IMR-90 (cell line): ENCODE measurements around the gene TAF10. TPM values are rescaled to one million over a fixed set of nuclear protein-coding genes. Genes with fewer than 3 reads are reported as not detected.

Experiments
- ATAC-seq: fragments of 200-7000 bp; cut with Tn5 transposase; 2 replicates; pipeline ENCODE4 v1.9.1; 2020; ENCODE audit warnings: low read depth, mild to moderate bottlenecking, moderate library complexity
- BruUV-seq: library from RNA; stranded (reverse); fragments of 400-500 nt; replicated peaks from 2 replicates; lab custom pipeline; 2021; lab: Mats Ljungman, UMichigan
- CTCF ChIA-PET: fragments of 300-600 bp; formaldehyde crosslinking; extraction: SDS; loops from one replicate; lab custom pipeline; 2021; ENCODE audit warnings: antibody characterized with exemption; lab: Yijun Ruan, JAX
- POLR2A ChIA-PET: fragments of 300-600 bp; sonication (Branson Sonifier 250); formaldehyde crosslinking; loops from one replicate; lab custom pipeline; 2022; ENCODE audit warnings: antibody characterized with exemption; ENCODE audit not compliant: unreplicated experiment; lab: Charles Lee
- DNase-seq: peaks from one replicate; pipeline ENCODE4 v3.0.0; 2013
- H2AFZ ChIP-seq: replicated peaks from 2 replicates; pipeline ENCODE3; 2013; ENCODE audit warnings: low read length, mild to moderate bottlenecking; ENCODE audit not compliant: poor library complexity
- H2AK5ac ChIP-seq: 2 replicates; pipeline ENCODE4 v1.6.1; 2013; ENCODE audit warnings: low read depth, low read length, inconsistent platforms
- H2AK9ac ChIP-seq: replicated peaks from 2 replicates; pipeline ENCODE3; 2013; ENCODE audit warnings: mild to moderate bottlenecking, low read depth, low read length, moderate library complexity; ENCODE audit not compliant: poor library complexity
- H2BK120ac ChIP-seq: 2 replicates; pipeline ENCODE4 v1.6.1; 2013; ENCODE audit warnings: low read depth, low read length, inconsistent platforms
- H2BK15ac ChIP-seq: 3 replicates; pipeline ENCODE4 v1.6.1; 2013; ENCODE audit warnings: low read depth, low read length, inconsistent platforms
- H2BK20ac ChIP-seq: 2 replicates; pipeline ENCODE4 v1.6.1; 2013; ENCODE audit warnings: low read depth, mild to moderate bottlenecking, inconsistent platforms, low read length, moderate library complexity
- H2BK5ac ChIP-seq: 2 replicates; pipeline ENCODE4 v1.6.1; 2013; ENCODE audit warnings: mild to moderate bottlenecking, low read depth, low read length, inconsistent platforms; ENCODE audit not compliant: poor library complexity, severe bottlenecking
- H3K14ac ChIP-seq: replicated peaks from 2 replicates; pipeline ENCODE4 v1.6.1; 2013; ENCODE audit warnings: low read depth, low read length, inconsistent platforms
- H3K18ac ChIP-seq: 2 replicates; pipeline ENCODE4 v1.6.1; 2013; ENCODE audit warnings: low read depth, low read length, control low read depth
- H3K23ac ChIP-seq: 2 replicates; pipeline ENCODE4 v1.6.1; 2013; ENCODE audit warnings: low read depth, low read length, inconsistent platforms
- H3K27ac ChIP-seq: 2 replicates; pipeline ENCODE4 v1.5.1; 2013; ENCODE audit warnings: mild to moderate bottlenecking, control low read depth, low read length; ENCODE audit not compliant: insufficient read depth
- H3K27me3 ChIP-seq: 2 replicates; pipeline ENCODE4 v1.6.1; 2013; ENCODE audit warnings: low read length; ENCODE audit not compliant: control insufficient read depth, insufficient read depth
- H3K36me3 ChIP-seq: 2 replicates; pipeline ENCODE4 v1.6.1; 2013; ENCODE audit warnings: low read length, mixed read lengths; ENCODE audit not compliant: control insufficient read depth, insufficient read depth
- H3K4ac ChIP-seq: 2 replicates; pipeline ENCODE4 v1.6.1; 2013; ENCODE audit warnings: low read depth, low read length, inconsistent platforms
- H3K4me1 ChIP-seq: 2 replicates; pipeline ENCODE4 v1.6.1; 2013; ENCODE audit warnings: low read length, mixed read lengths; ENCODE audit not compliant: control insufficient read depth, insufficient read depth
- H3K4me2 ChIP-seq: 2 replicates; pipeline ENCODE4 v1.6.1; 2013; ENCODE audit warnings: low read depth, mild to moderate bottlenecking, control low read depth, low read length, moderate library complexity
- H3K4me3 ChIP-seq: 2 replicates; pipeline ENCODE4 v1.5.1; 2013; ENCODE audit warnings: low read depth, mild to moderate bottlenecking, control low read depth, low read length, moderate library complexity; ENCODE audit not compliant: insufficient read depth
- H3K56ac ChIP-seq: 2 replicates; pipeline ENCODE4 v1.6.1; 2013; ENCODE audit warnings: low read length, inconsistent platforms; ENCODE audit not compliant: insufficient read depth; ENCODE audit errors: extremely low read depth
- H3K79me1 ChIP-seq, 2 experiments: 2 replicates each; pipeline ENCODE4 v1.6.1; 2013; ENCODE audit warnings: low read length in 2 of 2, inconsistent platforms in 1 of 2, low read depth in 1 of 2
- H3K9ac ChIP-seq: 2 replicates; pipeline ENCODE4 v1.6.1; 2013; ENCODE audit warnings: low read depth, low read length, control low read depth
- H3K9me1 ChIP-seq: 2 replicates; pipeline ENCODE4 v1.6.1; 2013; ENCODE audit warnings: low read length, inconsistent platforms; ENCODE audit not compliant: insufficient read depth
- H3K9me3 ChIP-seq: 2 replicates; pipeline ENCODE4 v1.6.1; 2013; ENCODE audit warnings: low read length; ENCODE audit not compliant: control insufficient read depth, insufficient read depth
- H4K20me1 ChIP-seq: 2 replicates; pipeline ENCODE4 v1.6.1; 2013; ENCODE audit warnings: low read length, inconsistent platforms; ENCODE audit not compliant: insufficient read depth
- H4K5ac ChIP-seq: 2 replicates; pipeline ENCODE4 v1.6.1; 2013; ENCODE audit warnings: mild to moderate bottlenecking, low read depth, low read length, control low read depth
- H4K8ac ChIP-seq, 2 experiments: 2 replicates each; pipeline ENCODE4 v1.6.1; 2013; ENCODE audit warnings: low read depth in 2 of 2, low read length in 2 of 2, control low read depth in 1 of 2, inconsistent platforms in 1 of 2
- H4K91ac ChIP-seq: 2 replicates; pipeline ENCODE4 v1.6.1; 2013; ENCODE audit warnings: low read depth, low read length, inconsistent platforms; ENCODE audit not compliant: insufficient read depth
- CEBPB ChIP-seq: IDR thresholded peaks from 2 replicates; pipeline ENCODE4 v1.6.1; 2012; ENCODE audit warnings: low read depth, low read length, improper control_type of control experiment
- CTCF ChIP-seq: conservative IDR thresholded peaks from 2 replicates; pipeline ENCODE4 v1.5.1; 2012; ENCODE audit warnings: mild to moderate bottlenecking, low read depth, low read length, improper control_type of control experiment
- ELK1 ChIP-seq: fragments of 150-350 bp; IDR thresholded peaks from 2 replicates; pipeline ENCODE4 v1.6.1; 2016; ENCODE audit warnings: low read depth, mild to moderate bottlenecking, low read length, moderate library complexity, borderline replicate concordance
- FOS ChIP-seq: fragments of 150-350 bp; IDR thresholded peaks from 2 replicates; pipeline ENCODE4 v1.6.1; 2016; ENCODE audit warnings: low read depth, low read length
- MAFK ChIP-seq: IDR thresholded peaks from 2 replicates; pipeline ENCODE4 v1.6.1; 2012; ENCODE audit warnings: low read depth, low read length, improper control_type of control experiment
- MXI1 ChIP-seq: IDR thresholded peaks from 2 replicates; pipeline ENCODE4 v1.6.1; 2012; ENCODE audit warnings: low read depth, mild to moderate bottlenecking, low read length, moderate library complexity, borderline replicate concordance
- POLR2A ChIP-seq: IDR thresholded peaks from 2 replicates; pipeline ENCODE4 v1.6.1; 2012; ENCODE audit warnings: mild to moderate bottlenecking, low read depth, low read length
- RAD21 ChIP-seq: IDR thresholded peaks from 2 replicates; pipeline ENCODE4 v1.6.1; 2012; ENCODE audit warnings: low read length, improper control_type of control experiment
- RCOR1 ChIP-seq: IDR thresholded peaks from 2 replicates; pipeline ENCODE4 v1.6.1; 2012; ENCODE audit warnings: mild to moderate bottlenecking, low read length, improper control_type of control experiment; ENCODE audit not compliant: insufficient replicate concordance
- RFX5 ChIP-seq: IDR thresholded peaks from 2 replicates; pipeline ENCODE4 v1.8.0; 2012; ENCODE audit warnings: low read depth, mild to moderate bottlenecking, low read length, moderate library complexity
- SMC3 ChIP-seq: fragments of 150-350 bp; IDR thresholded peaks from 2 replicates; pipeline ENCODE4 v1.6.1; 2016; ENCODE audit warnings: low read depth, mild to moderate bottlenecking, antibody characterized with exemption, low read length, moderate library complexity
- WGBS, 2 experiments: methylation state at CpG; one replicate each; pipeline versions ENCODE4 v1.1.5 to v1.1.7; 2013; ENCODE audit warnings: missing lambda C conversion rate in 2 of 2; ENCODE audit not compliant: insufficient read length in 1 of 2; ENCODE audit errors: extremely low coverage in 2 of 2; 5-methylcytosine and 5-hydroxymethylcytosine counted together
- dilution Hi-C: fragments of 300-500 bp; cut with HindIII; formaldehyde crosslinking; loops from one replicate; pipeline ENCODE4 v1.14.3; 2018; ENCODE audit warnings: low sequenced_read_pairs; ENCODE audit not compliant: unreplicated experiment
- in situ Hi-C: fragments of 300-500 bp; cut with MboI; formaldehyde crosslinking; loops from 3 replicates; pipeline ENCODE4 v1.14.3; 2019; ENCODE audit warnings: low sequenced_read_pairs, inconsistent platforms, mixed read lengths
- intact Hi-C: fragments of 100-400 bp; cut with micrococcal nuclease; formaldehyde crosslinking; loops from 2 replicates; pipeline ENCODE4 v1.10.0; 2022
- polyA plus RNA-seq, 3 experiments: library from polyadenylated mRNA; depleted of rRNA; stranded (reverse); fragments of >200 nt; gene quantifications; 2 replicates each; pipeline ENCODE4 v1.2.3, GENCODE V29; 2012; ENCODE audit warnings: low replicate concordance in 1 of 3
- total RNA-seq: library from RNA; depleted of rRNA; stranded (reverse); fragments of >200 nt; gene quantifications from 2 replicates; pipeline ENCODE4 v1.2.3, GENCODE V29; 2012

Gene TAF10
- total and polyA plus RNA-seq, 2 of the 4 experiments (the other 2 are of a cell fraction) = 18.6 to 132 TPM

GRCh38 chr11:6609502-6610015 lies 2.5 kb downstream of the TAF10 start:
- no peak overlapping the region for H3K4me2 ChIP-seq

More at GRCh38 chr11:6609502-6610015, 2.5 kb downstream of the TAF10 start:
- no peak overlapping the region for H4K91ac ChIP-seq
- no peak overlapping the region for H3K56ac ChIP-seq
- WGBS, 2 experiments = 100% methylated on average over 2 of the region's 8 CpGs; no CpG with 5 or more reads in 1 of the 2 experiments
- H3K9me1 ChIP-seq = peaks cover 29% of the 10 kb centered on the region
- peaks cover 8% of the 10 kb centered on the region for H4K20me1 ChIP-seq
- ATAC-seq (no peak), DNase-seq (no peak)
- H3K4me1 ChIP-seq = peaks cover 31% of the 10 kb centered on the region
- peak overlapping the region; percentile 44; the same call in 1 of the 2 replicates for H2AK5ac ChIP-seq
- peaks cover 46% of the 10 kb centered on the region for H3K36me3 ChIP-seq
- H4K8ac ChIP-seq = peak overlapping the region; percentile 7 to 13; a peak in 1 of 4 replicates
- no peak overlapping the region for H2BK120ac ChIP-seq
- H3K27ac ChIP-seq = peak overlapping the region; percentile 30; the same call in 1 of the 2 replicates
- peaks cover 31 to 66% of the 10 kb centered on the region in 2 experiments for H3K79me1 ChIP-seq
- H3K4ac ChIP-seq = peak overlapping the region; percentile 89; the same call in 1 of the 2 replicates
- H2BK5ac ChIP-seq = peak overlapping the region; percentile 27
- no peak overlapping the region for H3K14ac ChIP-seq
- no peak overlapping the region for H3K4me3 ChIP-seq
- no peak overlapping the region for H2BK20ac ChIP-seq
- H3K9ac ChIP-seq = no peak overlapping the region
- no peak overlapping the region for H3K18ac ChIP-seq
- CTCF ChIA-PET = no interaction called here
- intact Hi-C loops = no loop called here
- H3K23ac ChIP-seq = peak overlapping the region; percentile 40; the same call in 1 of the 2 replicates
- in situ Hi-C loops = no loop called here
- H2BK15ac ChIP-seq = no peak overlapping the region
- no peaks in the 10 kb centered on the region for H3K27me3 ChIP-seq
- H2AFZ ChIP-seq = no peak overlapping the region
- peak overlapping the region; percentile 27; the same call in 1 of the 2 replicates for H4K5ac ChIP-seq
- no peaks in the 10 kb centered on the region for H3K9me3 ChIP-seq
- dilution Hi-C loops = no loop called here
- TF ChIP-seq RAD21 = no peak
- no peak for TF ChIP-seq SMC3
- no peak for TF ChIP-seq ELK1
- no peak for TF ChIP-seq POLR2A
- no peak for TF ChIP-seq MAFK
- TF ChIP-seq CTCF = no peak
- TF ChIP-seq FOS = no peak
- no peak for TF ChIP-seq RFX5
- no peak for TF ChIP-seq CEBPB
- TF ChIP-seq MXI1 = no peak
- no peak for TF ChIP-seq RCOR1
- TSS peak; percentile 53 for BruUV-seq
- POLR2A ChIA-PET = interaction anchor here (1.7 kb wide), 1 partner anchor 8 kb away, joined by 4 read pairs; no protein-coding TSS in a partner anchor
- H2AK9ac ChIP-seq = peak overlapping the region; percentile 47
